HepG2 (cell line): ENCODE measurements around the gene PKN2. TPM values are rescaled to one million over a fixed set of nuclear protein-coding genes. Genes with fewer than 3 reads are reported as not detected.

ENCODE experiments used
- ATAC-seq: fragments of 200-7000 bp; cut with Tn5 transposase; 3 replicates; pipeline ENCODE4 v1.9.1; 2020; ENCODE audit warnings: mild to moderate bottlenecking, moderate library complexity
- BruUV-seq: library from RNA; stranded (reverse); fragments of 400-500 nt; replicated peaks from 2 replicates; lab custom pipeline; 2021; lab: Mats Ljungman, UMichigan
- CTCF ChIA-PET: fragments of 300-600 bp; formaldehyde crosslinking; extraction: SDS; loops from one replicate; lab custom pipeline; 2021; ENCODE audit warnings: low total read pairs, inconsistent platforms, low intra/inter-chr PET ratio; lab: Yijun Ruan, JAX
- POLR2A ChIA-PET: fragments of 350-600 bp; sonication (Branson Sonifier 250); formaldehyde crosslinking; loops from one replicate; lab custom pipeline; 2020; ENCODE audit warnings: antibody characterized with exemption, inconsistent platforms; lab: Yijun Ruan, JAX
- DNase-seq: peaks from one replicate; pipeline ENCODE4 v3.0.0-alpha.2; 2015; ENCODE audit warnings: low spot score
- FAIRE-seq: peaks from 3 replicates; lab custom pipeline; 2011; peaks lifted over from hg19 to GRCh38; lab: Jason Lieb, UNC
- H2AFZ ChIP-seq: one replicate; pipeline ENCODE4 v1.6.1; 2011; ENCODE audit warnings: low read length, inconsistent platforms
- H3K27ac ChIP-seq: fragments of 300-600 bp; 3 replicates; pipeline ENCODE4 v1.8.0; 2011; ENCODE audit warnings: mixed run types, mild to moderate bottlenecking, mixed read lengths, low read length, inconsistent platforms; ENCODE audit not compliant: insufficient read depth; ENCODE audit errors: extremely low read length
- H3K27me3 ChIP-seq, 2 experiments: fragments of 200-600 bp in 1 of 2; 2 replicates in 1 of 2; 3 replicates in 1 of 2; pipeline versions ENCODE4 v1.6.0 to v1.8.0; 2011; ENCODE audit warnings: low read length in 2 of 2, mild to moderate bottlenecking in 2 of 2, moderate library complexity in 2 of 2, inconsistent platforms in 1 of 2; ENCODE audit not compliant: insufficient read depth in 2 of 2, control insufficient read depth in 1 of 2
- H3K36me3 ChIP-seq, 2 experiments: fragments of 200-600 bp in 1 of 2; replicated peaks in 1 of 2; 2 replicates in 1 of 2; 3 replicates in 1 of 2; pipeline versions ENCODE4 v1.5.1 to v1.8.0; 2011; ENCODE audit warnings: low read length in 2 of 2, inconsistent platforms in 1 of 2; ENCODE audit not compliant: insufficient read depth in 2 of 2, control insufficient read depth in 1 of 2
- H3K4me1 ChIP-seq: 2 replicates; pipeline ENCODE4 v1.5.1; 2012; ENCODE audit warnings: low read length, inconsistent platforms; ENCODE audit not compliant: insufficient read depth
- H3K4me2 ChIP-seq: 2 replicates; pipeline ENCODE4 v1.6.0; 2011; ENCODE audit warnings: low read depth, low read length, inconsistent platforms
- H3K4me3 ChIP-seq, 3 experiments: fragments of 200-600 bp in 1 of 3; sonication (generic), shearing (Covaris generic) in 1 of 3; replicated peaks in 1 of 3; 2 replicates each; pipeline ENCODE4 v1.5.1; 2011 to 2016; ENCODE audit warnings: low read length in 3 of 3, inconsistent platforms in 2 of 3, low read depth in 2 of 3, mild to moderate bottlenecking in 2 of 3, control low read depth in 1 of 3, mixed read lengths in 1 of 3; ENCODE audit not compliant: insufficient read depth in 1 of 3
- H3K79me2 ChIP-seq: one replicate; pipeline ENCODE4 v1.6.1; 2011; ENCODE audit warnings: low read length, inconsistent platforms; ENCODE audit not compliant: insufficient read depth
- H3K9ac ChIP-seq: 2 replicates; pipeline ENCODE4 v1.6.0; 2011; ENCODE audit warnings: mild to moderate bottlenecking, low read depth, low read length, inconsistent platforms; ENCODE audit not compliant: insufficient read depth
- H3K9me3 ChIP-seq: 2 replicates; pipeline ENCODE4 v1.5.1; 2012; ENCODE audit warnings: mild to moderate bottlenecking, low read length
- H4K20me1 ChIP-seq: 2 replicates; pipeline ENCODE4 v1.6.0; 2011; ENCODE audit warnings: inconsistent platforms, mild to moderate bottlenecking, low read length, moderate library complexity; ENCODE audit not compliant: insufficient read depth
- NFATC3 ChIP-seq: sonication (generic); formaldehyde crosslinking; IDR thresholded peaks from 2 replicates; pipeline ENCODE4 v1.5.1; 2020; ENCODE audit warnings: mild to moderate bottlenecking, missing genetic modification reagents
- NFE2L1 ChIP-seq: sonication (generic); formaldehyde crosslinking; IDR thresholded peaks from 2 replicates; pipeline ENCODE4 v1.4.0; 2020; ENCODE audit warnings: missing genetic modification reagents, mild to moderate bottlenecking, borderline replicate concordance
- POLR2A ChIP-seq, 2 experiments: IDR thresholded peaks; 2 replicates each; pipeline ENCODE4 v1.6.1; 2011; ENCODE audit warnings: low read depth in 2 of 2, low read length in 2 of 2, mild to moderate bottlenecking in 1 of 2, moderate library complexity in 1 of 2; ENCODE audit not compliant: insufficient read depth in 1 of 2
- ZBTB20 ChIP-seq: sonication (generic); formaldehyde crosslinking; IDR thresholded peaks from 2 replicates; pipeline ENCODE4 v1.8.1; 2023; ENCODE audit warnings: missing genetic modification reagents, low read depth, mild to moderate bottlenecking, borderline replicate concordance
- ZNF251 ChIP-seq: sonication (generic); formaldehyde crosslinking; IDR thresholded peaks from 2 replicates; pipeline ENCODE4 v1.9.0; 2021; ENCODE audit warnings: mild to moderate bottlenecking, missing genetic modification reagents
- ZNF547 ChIP-seq: sonication (generic); formaldehyde crosslinking; IDR thresholded peaks from 2 replicates; pipeline ENCODE4 v1.5.1; 2020; ENCODE audit warnings: mild to moderate bottlenecking, missing genetic modification reagents
- WGBS: methylation state at CpG from one replicate; pipeline ENCODE4 v1.1.6; 2017; ENCODE audit warnings: low lambda C conversion rate; 5-methylcytosine and 5-hydroxymethylcytosine counted together
- in situ Hi-C: cut with HindIII; loops from 2 replicates; pipeline ENCODE4 v1.10.0; 2017; ENCODE audit warnings: low pct_unique_long_range_greater_than_20kb; ENCODE audit not compliant: extremely low pct_ligation_motif_present
- intact Hi-C: fragments of 100-400 bp; cut with micrococcal nuclease; formaldehyde crosslinking; loops from one replicate; pipeline ENCODE4 v1.10.0; 2022; ENCODE audit not compliant: unreplicated experiment
- polyA plus RNA-seq, 8 experiments: library from polyadenylated mRNA; depleted of rRNA in 3 of 8; stranded (reverse) in 7 of 8; unstranded in 1 of 8; fragments of >200 nt; fragmentation: Illumina TruSeq in 4 of 8; extraction: Trizol in 4 of 8; gene quantifications; 2 replicates each; pipeline versions ENCODE4 v1.2.1 to v1.2.3, GENCODE V29; 2011 to 2016; ENCODE audit warnings: low read depth in 4 of 8, missing spikeins in 1 of 8, mixed read lengths in 1 of 8; ENCODE audit not compliant: insufficient read depth in 1 of 8
- total RNA-seq, 5 experiments: library from RNA; depleted of rRNA; stranded (reverse); fragments of >200 nt; fragmentation: Illumina TruSeq; extraction: Trizol; gene quantifications; 2 replicates each; pipeline ENCODE4 v1.2.3, GENCODE V29; 2016; ENCODE audit warnings: low read depth in 1 of 5
- TF ChIP-seq, protein P1 (sequence below): sonication (generic); formaldehyde crosslinking; IDR thresholded peaks from 2 replicates; pipeline ENCODE4 v1.4.0; 2020; ENCODE audit warnings: missing genetic modification reagents
- TF ChIP-seq, protein P2 (sequence below): sonication (generic); formaldehyde crosslinking; IDR thresholded peaks from 2 replicates; pipeline ENCODE4 v1.4.0; 2020; ENCODE audit warnings: low read depth, mild to moderate bottlenecking, missing genetic modification reagents

Gene PKN2
- total and polyA plus RNA-seq, 2 of the 13 experiments (the other 11 are each of a cell fraction or from before 2014, with no cell fraction given) = 17.0 to 29.4 TPM

DNA sequence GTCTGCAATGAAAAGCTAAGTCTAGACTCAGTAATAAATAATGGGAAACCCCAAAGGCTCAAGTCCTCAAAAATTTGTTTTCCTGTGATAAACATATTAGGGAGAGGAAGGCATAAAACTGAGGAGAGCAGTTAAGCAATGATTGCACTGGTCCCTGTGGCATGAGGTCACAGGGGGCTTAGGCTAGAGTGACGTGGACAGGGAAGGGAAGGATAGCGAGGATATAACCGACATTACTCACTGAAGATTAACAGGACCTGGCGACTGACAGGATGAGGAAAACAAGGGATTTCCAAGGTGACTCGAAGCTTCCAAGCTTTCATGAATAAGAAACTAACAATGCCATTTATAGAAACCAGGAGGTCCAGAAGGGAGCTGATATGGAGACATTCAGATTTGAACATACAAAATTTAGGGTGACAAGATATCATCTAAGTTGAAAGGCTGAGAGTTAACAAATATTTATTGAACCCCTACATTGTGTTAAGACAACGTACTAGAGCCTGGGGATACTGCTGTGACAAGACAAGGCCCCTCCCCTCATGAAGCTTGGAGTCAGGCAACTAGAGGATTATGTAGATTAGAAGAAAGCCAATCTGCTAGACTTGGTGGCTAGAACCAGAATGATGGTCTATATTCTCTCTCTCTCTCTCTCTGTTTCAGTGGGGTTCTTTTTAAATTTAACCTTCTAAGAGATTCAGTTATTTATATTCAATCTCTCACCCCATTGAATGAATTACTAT, 33.2 kb upstream of the PKN2 start:
- POLR2A ChIA-PET = no interaction called here
- BruUV-seq = no TSS peak
- ATAC-seq (no peak), FAIRE-seq (no peak), DNase-seq (no peak)
- WGBS = 30% methylated on average over 6 of the region's 6 CpGs
- no peak overlapping the region for H3K9ac ChIP-seq
- no peaks in the 10 kb centered on the region; a peak in 1 of 5 replicates for H3K36me3 ChIP-seq
- H4K20me1 ChIP-seq = no peaks in the 10 kb centered on the region
- H3K4me1 ChIP-seq = peaks cover 17% of the 10 kb centered on the region
- no peak overlapping the region for H3K27ac ChIP-seq
- no peak overlapping the region for H2AFZ ChIP-seq
- no peak overlapping the region for H3K4me3 ChIP-seq
- intact Hi-C loops (no loop called here), in situ Hi-C loops (loop anchor here (10.0 kb wide), 1 partner anchor 224 kb away; no protein-coding TSS in a partner anchor)
- TF ChIP-seq ZNF547 (CRISPR knock-in tag) (no peak), ZBTB20 (CRISPR knock-in tag) (no peak), POLR2A (IDR thresholded peaks at IDR 0.05; ENCODE audit: insufficient read depth in 1 of 2, low read depth in 2 of 2, low read length in 2 of 2) (no peak), ZNF251 (no peak), NFATC3 (CRISPR knock-in tag) (no peak), NFE2L1 (no peak)
- TF ChIP-seq, protein P1, sequence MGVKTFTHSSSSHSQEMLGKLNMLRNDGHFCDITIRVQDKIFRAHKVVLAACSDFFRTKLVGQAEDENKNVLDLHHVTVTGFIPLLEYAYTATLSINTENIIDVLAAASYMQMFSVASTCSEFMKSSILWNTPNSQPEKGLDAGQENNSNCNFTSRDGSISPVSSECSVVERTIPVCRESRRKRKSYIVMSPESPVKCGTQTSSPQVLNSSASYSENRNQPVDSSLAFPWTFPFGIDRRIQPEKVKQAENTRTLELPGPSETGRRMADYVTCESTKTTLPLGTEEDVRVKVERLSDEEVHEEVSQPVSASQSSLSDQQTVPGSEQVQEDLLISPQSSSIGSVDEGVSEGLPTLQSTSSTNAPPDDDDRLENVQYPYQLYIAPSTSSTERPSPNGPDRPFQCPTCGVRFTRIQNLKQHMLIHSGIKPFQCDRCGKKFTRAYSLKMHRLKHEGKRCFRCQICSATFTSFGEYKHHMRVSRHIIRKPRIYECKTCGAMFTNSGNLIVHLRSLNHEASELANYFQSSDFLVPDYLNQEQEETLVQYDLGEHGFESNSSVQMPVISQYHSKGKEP (CRISPR knock-in tag) = no peak
- TF ChIP-seq, protein P2, sequence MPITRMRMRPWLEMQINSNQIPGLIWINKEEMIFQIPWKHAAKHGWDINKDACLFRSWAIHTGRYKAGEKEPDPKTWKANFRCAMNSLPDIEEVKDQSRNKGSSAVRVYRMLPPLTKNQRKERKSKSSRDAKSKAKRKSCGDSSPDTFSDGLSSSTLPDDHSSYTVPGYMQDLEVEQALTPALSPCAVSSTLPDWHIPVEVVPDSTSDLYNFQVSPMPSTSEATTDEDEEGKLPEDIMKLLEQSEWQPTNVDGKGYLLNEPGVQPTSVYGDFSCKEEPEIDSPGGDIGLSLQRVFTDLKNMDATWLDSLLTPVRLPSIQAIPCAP (CRISPR knock-in tag) = no peak
- CTCF ChIA-PET = no interaction called here
- H3K79me2 ChIP-seq = no peaks in the 10 kb centered on the region
- peaks cover 0 to 1% of the 10 kb centered on the region in 2 experiments; a peak in 1 of 5 replicates for H3K27me3 ChIP-seq
- no peaks in the 10 kb centered on the region for H3K9me3 ChIP-seq
- H3K4me2 ChIP-seq = no peak overlapping the region
